ENCODE measurements around the gene CAST.
A peak's percentile ranks its signal among the peaks of the same experiment; 100 is the strongest.

The CAST gene

GRCh38 chr5:96818125-96818788 is 156.1 kb downstream of the CAST start:
- TF ChIP-seq CTCF (conservative IDR thresholded peaks at IDR 0.05; ENCODE audit: low read depth, low read length) = no peak
- DNase-seq (ENCODE audit: low read depth) = no peak
- no peak overlapping the region for H3K4me3 ChIP-seq (ENCODE audit: low read depth, low read length)

- TF ChIP-seq CTCF (conservative IDR thresholded peaks at IDR 0.05; ENCODE audit: low read depth, low read length) = no peak
- no peak for DNase-seq (ENCODE audit: low read depth)
- H3K4me3 ChIP-seq (ENCODE audit: low read depth, low read length) = no peak overlapping the region
Observed at GRCh38 chr5:96819806-96820205, 157.6 kb downstream of the CAST start.

DNA sequence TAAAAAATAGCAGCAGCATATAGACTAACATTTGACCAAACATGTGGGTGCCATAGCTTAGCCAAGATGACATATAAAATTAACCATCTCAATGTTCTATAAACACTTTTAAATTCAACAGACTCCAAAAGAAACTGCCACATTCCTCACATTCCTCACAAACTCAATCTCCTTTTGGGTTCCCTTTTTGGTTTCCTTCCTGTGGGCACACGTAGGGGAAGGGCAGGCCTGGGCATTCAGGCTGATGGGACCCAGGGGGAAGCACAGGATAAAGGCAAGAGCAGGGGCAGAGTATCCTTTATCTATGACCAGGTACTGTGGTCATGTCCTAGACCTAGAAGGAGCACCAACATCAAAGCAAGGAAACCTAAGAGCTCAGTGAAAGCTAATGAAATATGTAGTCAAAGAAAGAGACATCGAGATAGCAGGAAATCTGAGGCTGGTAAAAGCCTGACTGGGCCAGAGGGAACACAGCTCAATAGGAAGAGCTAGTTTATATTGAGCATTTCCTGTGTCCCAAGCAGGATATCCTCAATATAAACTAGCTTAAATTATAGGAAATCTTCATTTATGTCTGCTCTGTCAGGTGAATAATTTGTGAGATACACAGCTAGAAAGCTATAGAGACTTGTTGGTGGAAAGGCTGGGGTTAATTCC is 159.2 kb downstream of the CAST start:
- H3K4me3 ChIP-seq (ENCODE audit: low read depth, low read length) = no peak overlapping the region
- peak; percentile 11 for DNase-seq (ENCODE audit: low read depth)
- no peak for TF ChIP-seq CTCF (conservative IDR thresholded peaks at IDR 0.05; ENCODE audit: low read depth, low read length)

- no peak overlapping the region for H3K4me3 ChIP-seq (ENCODE audit: low read depth, low read length)
- no peak for DNase-seq (ENCODE audit: low read depth)
- no peak for TF ChIP-seq CTCF (conservative IDR thresholded peaks at IDR 0.05; ENCODE audit: low read depth, low read length)
Observed at GRCh38 chr5:96822686-96823459, 160.7 kb downstream of the CAST start.

GRCh38 chr5:96823900-96824380 is 161.8 kb downstream of the CAST start:
- DNase-seq (ENCODE audit: low read depth) = peak; percentile 73
- no peak overlapping the region for H3K4me3 ChIP-seq (ENCODE audit: low read depth, low read length)
- TF ChIP-seq CTCF (conservative IDR thresholded peaks at IDR 0.05; ENCODE audit: low read depth, low read length) = no peak

Data from choroid plexus epithelial cell (primary cell).